Measurements from ENCODE around the gene ADCY2. TPM values are rescaled to one million over a fixed set of nuclear protein-coding genes. Genes with fewer than 3 reads are reported as not detected.

ADCY2 gene
- total and polyA plus RNA-seq, 2 experiments from 2014 or later: 23.8 to 74.9 TPM

GRCh38 chr5:7682379-7682778 lies 286.4 kb downstream of the ADCY2 start (continued):
- TF ChIP-seq, protein P1, sequence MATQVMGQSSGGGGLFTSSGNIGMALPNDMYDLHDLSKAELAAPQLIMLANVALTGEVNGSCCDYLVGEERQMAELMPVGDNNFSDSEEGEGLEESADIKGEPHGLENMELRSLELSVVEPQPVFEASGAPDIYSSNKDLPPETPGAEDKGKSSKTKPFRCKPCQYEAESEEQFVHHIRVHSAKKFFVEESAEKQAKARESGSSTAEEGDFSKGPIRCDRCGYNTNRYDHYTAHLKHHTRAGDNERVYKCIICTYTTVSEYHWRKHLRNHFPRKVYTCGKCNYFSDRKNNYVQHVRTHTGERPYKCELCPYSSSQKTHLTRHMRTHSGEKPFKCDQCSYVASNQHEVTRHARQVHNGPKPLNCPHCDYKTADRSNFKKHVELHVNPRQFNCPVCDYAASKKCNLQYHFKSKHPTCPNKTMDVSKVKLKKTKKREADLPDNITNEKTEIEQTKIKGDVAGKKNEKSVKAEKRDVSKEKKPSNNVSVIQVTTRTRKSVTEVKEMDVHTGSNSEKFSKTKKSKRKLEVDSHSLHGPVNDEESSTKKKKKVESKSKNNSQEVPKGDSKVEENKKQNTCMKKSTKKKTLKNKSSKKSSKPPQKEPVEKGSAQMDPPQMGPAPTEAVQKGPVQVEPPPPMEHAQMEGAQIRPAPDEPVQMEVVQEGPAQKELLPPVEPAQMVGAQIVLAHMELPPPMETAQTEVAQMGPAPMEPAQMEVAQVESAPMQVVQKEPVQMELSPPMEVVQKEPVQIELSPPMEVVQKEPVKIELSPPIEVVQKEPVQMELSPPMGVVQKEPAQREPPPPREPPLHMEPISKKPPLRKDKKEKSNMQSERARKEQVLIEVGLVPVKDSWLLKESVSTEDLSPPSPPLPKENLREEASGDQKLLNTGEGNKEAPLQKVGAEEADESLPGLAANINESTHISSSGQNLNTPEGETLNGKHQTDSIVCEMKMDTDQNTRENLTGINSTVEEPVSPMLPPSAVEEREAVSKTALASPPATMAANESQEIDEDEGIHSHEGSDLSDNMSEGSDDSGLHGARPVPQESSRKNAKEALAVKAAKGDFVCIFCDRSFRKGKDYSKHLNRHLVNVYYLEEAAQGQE (IDR thresholded peaks at IDR 0.05; ENCODE audit: unreplicated experiment): no peak

DNA sequence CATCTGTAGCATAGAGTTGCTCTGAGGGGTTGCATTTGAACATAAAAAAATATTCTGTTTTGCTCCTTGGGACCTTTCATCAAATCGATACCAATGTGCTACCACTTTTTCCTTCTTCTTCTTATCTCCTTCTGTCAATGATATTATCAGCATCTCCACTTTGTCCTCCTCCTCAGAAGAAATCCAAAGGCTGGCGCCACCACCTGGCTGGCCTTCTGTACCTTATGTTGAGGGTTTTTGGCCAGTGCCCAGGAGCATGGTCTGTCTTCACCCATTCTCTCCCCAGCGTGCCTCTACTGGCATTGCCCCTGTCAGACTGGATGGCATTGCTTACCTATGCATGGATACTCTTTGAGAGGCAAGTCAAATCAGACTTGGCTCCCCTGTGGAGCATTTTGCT lies 287.8 kb downstream of the ADCY2 start:
- Histone ChIP-seq H2AFZ (no peak overlapping the region), H3K27me3 (ENCODE audit: insufficient read depth) (no peaks in the 10 kb centered on the region), H3K4me3 (no peak overlapping the region), H3K4me2 (no peak overlapping the region), H3K4me1 (ENCODE audit: insufficient read depth) (peaks cover 20% of the 10 kb centered on the region), H3F3A (replicated peaks; ENCODE audit: low read depth) (no peaks in the 10 kb centered on the region), H3K9me2 (ENCODE audit: insufficient read depth) (0 out of 2 replicates have a peak, but pooled peaks cover 7% of the 10 kb centered on the region), H3K27ac (ENCODE audit: low read depth) (no peak overlapping the region), H3K36me3 (ENCODE audit: insufficient read depth) (no peaks in the 10 kb centered on the region), H3K79me2 (replicated peaks; ENCODE audit: insufficient read depth) (peaks cover 43% of the 10 kb centered on the region), H4K20me1 (replicated peaks; ENCODE audit: insufficient read depth) (peaks cover 5% of the 10 kb centered on the region; the same call in 1 of the 2 replicates)
- H3K36me3 Mint-ChIP-seq (ENCODE audit: low read depth): peaks cover 3% of the 10 kb centered on the region; the same call in 1 of the 3 replicates
- H3K9me3 Mint-ChIP-seq: no peaks in the 10 kb centered on the region
- DNase-seq (ENCODE audit: low spot score): no peak
- H3K4me1 Mint-ChIP-seq: peaks cover 25% of the 10 kb centered on the region
- H3K27ac Mint-ChIP-seq: no peak overlapping the region
- peaks cover 2% of the 10 kb centered on the region for H3K27me3 Mint-ChIP-seq (ENCODE audit: insufficient read depth, low read depth, poor library complexity)
- no peak overlapping the region for H3K4me3 Mint-ChIP-seq
- peak; percentile 50; the same call in 2 of the 3 replicates for ATAC-seq
- TF ChIP-seq STAT1 (IDR thresholded peaks at IDR 0.05; ENCODE audit: unreplicated experiment) (no peak), CTCF (conservative IDR thresholded peaks at IDR 0.05; ENCODE audit: low read depth in 2 of 2) (peak; percentile 50 to 63)

DNA sequence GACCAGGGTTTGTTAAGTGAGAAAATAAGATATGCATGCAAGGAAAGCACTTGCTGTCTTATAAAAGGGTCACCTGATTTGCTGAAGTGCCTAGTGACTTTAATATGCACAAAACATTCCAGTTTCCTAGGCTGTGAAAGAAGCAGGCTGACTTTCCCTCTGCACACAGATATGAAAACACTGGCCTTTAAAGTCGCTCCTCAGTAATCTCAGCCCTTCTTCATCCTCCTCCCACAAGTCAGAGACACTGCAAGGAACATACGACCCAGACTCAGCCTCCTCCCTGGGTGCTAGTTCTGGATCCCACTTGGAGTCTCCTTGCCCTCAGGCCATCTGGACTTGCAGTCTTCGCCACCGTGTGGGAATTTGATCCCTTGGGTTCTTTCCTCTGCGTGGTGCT lies 288.9 kb downstream of the ADCY2 start:
- Histone ChIP-seq H4K20me1 (replicated peaks; ENCODE audit: insufficient read depth) (peaks cover 5% of the 10 kb centered on the region; the same call in 1 of the 2 replicates), H3K4me2 (0 out of 2 replicates have a peak overlapping the region, but pooled peaks have one; percentile 48), H3K27me3 (ENCODE audit: insufficient read depth) (no peaks in the 10 kb centered on the region), H3K36me3 (ENCODE audit: insufficient read depth) (no peaks in the 10 kb centered on the region), H3K4me1 (ENCODE audit: insufficient read depth) (peaks cover 20% of the 10 kb centered on the region), H3K9me2 (ENCODE audit: insufficient read depth) (0 out of 2 replicates have a peak, but pooled peaks cover 7% of the 10 kb centered on the region), H3F3A (replicated peaks; ENCODE audit: low read depth) (no peaks in the 10 kb centered on the region), H3K79me2 (replicated peaks; ENCODE audit: insufficient read depth) (peaks cover 35% of the 10 kb centered on the region), H3K4me3 (no peak overlapping the region), H3K27ac (ENCODE audit: low read depth) (no peak overlapping the region), H2AFZ (no peak overlapping the region)
- Mint-ChIP-seq H3K36me3 (ENCODE audit: low read depth) (peaks cover 3% of the 10 kb centered on the region; the same call in 1 of the 3 replicates), H3K27me3 (ENCODE audit: insufficient read depth, low read depth, poor library complexity) (peaks cover under 1% of the 10 kb centered on the region), H3K9me3 (no peaks in the 10 kb centered on the region), H3K4me3 (no peak overlapping the region), H3K27ac (no peak overlapping the region), H3K4me1 (peaks cover 21% of the 10 kb centered on the region)
- DNase-seq (ENCODE audit: low spot score) (no peak), ATAC-seq (no peak)
- TF ChIP-seq, protein P2, sequence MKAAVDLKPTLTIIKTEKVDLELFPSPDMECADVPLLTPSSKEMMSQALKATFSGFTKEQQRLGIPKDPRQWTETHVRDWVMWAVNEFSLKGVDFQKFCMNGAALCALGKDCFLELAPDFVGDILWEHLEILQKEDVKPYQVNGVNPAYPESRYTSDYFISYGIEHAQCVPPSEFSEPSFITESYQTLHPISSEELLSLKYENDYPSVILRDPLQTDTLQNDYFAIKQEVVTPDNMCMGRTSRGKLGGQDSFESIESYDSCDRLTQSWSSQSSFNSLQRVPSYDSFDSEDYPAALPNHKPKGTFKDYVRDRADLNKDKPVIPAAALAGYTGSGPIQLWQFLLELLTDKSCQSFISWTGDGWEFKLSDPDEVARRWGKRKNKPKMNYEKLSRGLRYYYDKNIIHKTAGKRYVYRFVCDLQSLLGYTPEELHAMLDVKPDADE (IDR thresholded peaks at IDR 0.05): no peak
- no peak for TF ChIP-seq STAT1 (IDR thresholded peaks at IDR 0.05; ENCODE audit: unreplicated experiment)
- no peak for TF ChIP-seq NANOG (IDR thresholded peaks at IDR 0.05; ENCODE audit: borderline replicate concordance)
- no peak for TF ChIP-seq CTCF (conservative IDR thresholded peaks at IDR 0.05; ENCODE audit: low read depth in 2 of 2)
- TF ChIP-seq EZH2 (IDR thresholded peaks at IDR 0.05; ENCODE audit: low read depth, unreplicated experiment): no peak
- TF ChIP-seq ZNF331 (CRISPR knock-in tag; IDR thresholded peaks at IDR 0.05; ENCODE audit: low read depth): no peak
- no peak for TF ChIP-seq JUNB (IDR thresholded peaks at IDR 0.05; ENCODE audit: unreplicated experiment)
- no peak for TF ChIP-seq ZNF114 (CRISPR knock-in tag; IDR thresholded peaks at IDR 0.05)
- TF ChIP-seq POLR2AphosphoS5 (IDR thresholded peaks at IDR 0.05; ENCODE audit: low read depth): no peak
- no peak for TF ChIP-seq CREB1 (CRISPR knock-in tag; IDR thresholded peaks at IDR 0.05; ENCODE audit: low read depth)

Data from GM23338 (cell line).